HG03103 (cell line): ENCODE data around the gene PCBP3.
"Not testable (repeated sequence)": the region's sequence is repeated elsewhere in the genome, so short reads cannot be mapped to it uniquely, and the experiment has no call there.

Source experiments
- ATAC-seq: cut with Tn5 transposase; IDR thresholded peaks from one replicate; pipeline ENCODE4 v1.9.1; 2021; ENCODE audit warnings: low read depth; ENCODE audit not compliant: unreplicated experiment

The PCBP3 gene

DNA sequence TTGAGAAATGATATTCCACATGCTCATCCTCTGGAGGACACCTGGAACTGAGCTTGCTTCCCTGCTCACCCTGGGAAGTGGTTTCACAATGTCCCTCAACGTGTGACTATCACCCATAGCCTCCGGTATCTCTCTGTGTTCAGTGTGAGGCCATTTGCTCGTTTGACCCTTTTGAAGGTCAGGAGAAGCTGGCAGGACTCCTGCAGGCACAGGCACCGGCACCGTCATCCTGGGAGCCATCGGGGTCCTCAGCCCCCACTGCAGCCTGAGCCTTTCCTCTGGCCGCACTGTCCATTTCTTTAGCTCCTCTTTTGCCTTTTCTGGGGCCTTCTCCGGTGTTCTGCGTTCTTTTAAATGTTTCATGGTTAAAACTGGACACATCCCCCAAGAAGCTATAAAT is 178.5 kb downstream of the PCBP3 start:
- ATAC-seq = no peak

DNA sequence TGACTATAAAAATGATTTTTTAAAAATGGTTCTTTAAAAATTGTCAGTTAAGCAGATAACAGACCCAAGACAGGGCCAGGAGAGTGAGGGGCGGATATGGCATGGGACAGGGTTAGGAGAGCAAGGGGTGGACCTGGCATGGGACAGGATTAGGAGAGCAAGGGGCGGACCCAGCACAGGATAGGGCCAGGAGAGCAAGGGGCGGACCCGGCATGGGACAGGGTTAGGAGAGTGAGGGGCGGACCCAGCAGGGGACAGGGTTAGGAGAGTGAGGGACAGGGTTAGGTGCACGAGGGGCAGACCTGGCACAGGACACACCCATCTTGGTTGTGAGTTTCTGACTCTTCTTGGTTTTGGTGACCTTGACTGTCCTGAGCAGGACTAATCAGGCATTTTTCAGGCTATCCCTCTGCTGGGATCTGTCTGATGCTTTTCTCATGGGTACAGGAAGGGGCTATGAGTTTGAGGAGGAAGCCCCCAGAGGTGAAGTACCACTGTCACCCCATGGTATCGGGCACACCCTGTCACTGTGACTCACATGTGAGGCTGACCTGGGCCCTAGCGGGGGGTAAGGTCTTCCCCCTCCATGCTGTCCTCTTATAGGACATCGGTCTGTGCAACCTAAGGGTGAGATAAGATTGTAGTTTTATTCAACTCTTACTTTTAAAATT is 179.0 kb downstream of the PCBP3 start:
- ATAC-seq = no peak

DNA sequence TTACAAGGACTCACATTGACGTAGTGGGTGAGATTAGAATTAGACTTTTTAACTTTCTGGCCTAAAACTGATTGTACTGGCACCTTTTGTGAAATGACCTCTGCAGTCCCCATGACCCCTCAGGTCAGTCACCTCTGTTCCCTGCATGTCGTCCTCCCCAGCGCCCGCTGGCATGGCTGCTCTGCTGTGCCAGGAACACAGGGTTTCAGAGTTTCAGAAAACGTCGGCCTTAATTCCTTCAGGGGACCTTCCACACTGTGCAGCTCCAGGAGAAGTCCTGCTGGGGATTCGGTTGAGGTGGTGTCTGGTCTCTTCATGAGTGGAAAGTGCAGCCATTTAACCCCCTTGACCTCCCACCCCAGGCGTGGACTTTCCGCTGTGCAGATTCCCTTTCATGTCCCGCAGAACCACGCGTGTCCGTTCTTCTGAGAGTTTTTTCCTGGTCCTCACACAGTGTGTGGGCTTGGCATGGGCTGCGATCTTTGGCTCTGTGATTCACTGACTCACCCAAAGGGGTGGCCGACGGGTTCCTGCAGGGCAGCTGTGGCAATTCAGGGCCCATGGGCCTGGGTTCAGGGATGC is 179.7 kb downstream of the PCBP3 start:
- ATAC-seq = no peak

DNA sequence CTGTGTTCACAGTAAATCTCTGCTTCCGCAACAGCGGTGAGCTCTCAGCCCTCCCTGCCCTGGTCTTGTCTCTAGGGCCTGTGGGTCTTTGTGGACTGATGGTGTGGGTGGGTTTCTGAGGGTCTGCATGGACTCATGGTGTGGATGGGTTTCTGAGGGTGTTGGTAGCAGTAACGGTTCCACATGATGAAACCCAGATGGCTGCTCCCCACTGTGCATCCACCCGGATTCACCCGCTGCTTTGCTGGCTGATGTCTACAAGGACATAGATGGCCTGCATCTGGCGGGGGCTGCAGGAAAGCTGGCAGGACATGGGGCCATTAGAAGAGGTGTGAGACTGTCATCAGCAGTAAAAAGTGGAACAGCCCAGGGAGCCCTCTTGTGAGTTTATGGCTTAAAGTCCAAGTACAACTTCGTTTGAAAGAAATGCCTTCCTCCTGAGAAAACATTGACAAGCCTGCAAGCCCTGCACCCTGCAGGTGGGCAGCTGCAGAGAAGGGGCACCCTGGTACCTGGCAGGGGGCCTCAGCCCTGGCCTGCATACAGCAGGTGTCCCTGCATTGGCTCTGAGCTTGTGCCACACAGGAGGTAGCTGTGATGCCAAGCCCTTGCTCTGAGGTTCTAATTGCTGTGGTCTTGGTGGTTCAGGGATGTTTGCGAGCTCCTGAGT is 181.2 kb downstream of the PCBP3 start:
- ATAC-seq = no peak

DNA sequence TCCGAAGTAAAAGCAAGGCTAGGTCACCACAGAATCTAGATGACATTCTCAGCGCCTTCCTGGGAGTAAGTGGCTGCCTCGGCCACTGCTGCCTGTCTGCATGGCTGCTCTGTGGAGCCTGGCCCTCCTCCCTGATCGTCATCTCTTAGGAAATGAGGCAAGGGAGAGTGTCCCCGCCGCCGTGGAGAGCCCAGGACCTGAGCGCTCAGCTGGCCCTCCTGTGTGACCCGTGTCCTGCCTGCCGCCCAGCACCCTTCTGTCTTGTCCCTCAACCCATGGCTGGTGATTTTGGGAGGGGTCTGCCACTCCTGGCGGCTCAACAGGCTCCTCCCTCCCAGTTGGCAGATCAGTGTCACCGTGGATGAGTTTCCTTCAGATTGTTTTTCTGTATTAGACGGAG is 181.7 kb downstream of the PCBP3 start:
- ATAC-seq = no peak

DNA sequence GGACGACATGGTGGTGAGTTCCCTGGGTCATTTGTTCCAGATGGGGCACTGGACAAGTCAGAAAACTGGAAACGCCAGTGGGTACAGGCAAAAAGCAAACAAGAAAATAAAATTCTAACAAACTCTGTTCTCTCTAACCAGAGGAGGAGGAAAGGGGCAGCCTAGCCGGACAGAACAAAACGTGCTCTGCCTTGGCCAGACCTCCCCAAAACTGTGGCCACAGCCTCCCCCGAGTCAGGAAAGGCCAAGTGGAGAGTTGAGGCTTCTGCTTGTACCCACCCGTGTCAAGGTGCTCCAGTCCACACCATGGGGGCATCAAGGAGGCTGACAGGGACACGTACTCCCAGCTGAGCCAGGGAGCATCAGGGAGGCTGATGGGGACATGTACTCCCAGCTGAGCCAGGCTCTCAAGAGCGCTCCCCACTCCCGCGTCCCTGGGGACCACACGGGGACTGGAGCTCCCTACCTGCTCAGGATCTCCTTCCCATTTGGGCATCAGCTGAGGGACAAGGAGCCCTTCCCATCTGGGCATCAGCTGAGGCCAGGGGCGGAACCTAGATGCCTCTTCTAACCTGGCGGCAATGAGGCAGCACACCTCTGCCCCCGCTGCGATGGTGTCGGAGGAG is 183.3 kb downstream of the PCBP3 start:
- ATAC-seq = no peak

DNA sequence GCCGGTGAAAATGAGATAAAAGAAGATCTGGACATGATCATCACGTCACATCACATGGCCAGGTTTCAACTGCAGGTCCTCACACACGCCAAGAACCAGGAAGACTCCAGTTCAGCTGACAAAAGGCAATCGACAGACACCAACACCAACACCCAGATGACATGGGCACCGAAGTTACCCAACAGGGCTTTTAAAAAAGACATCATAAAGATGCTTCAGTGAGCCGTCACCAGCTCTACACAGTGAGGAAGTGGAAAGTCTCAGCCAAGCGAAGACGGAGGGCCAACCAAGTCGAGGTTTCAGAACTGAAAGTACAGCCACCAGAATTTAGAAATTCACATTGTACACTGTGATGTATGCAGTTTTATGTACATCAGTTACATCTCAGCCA is 183.8 kb downstream of the PCBP3 start:
- ATAC-seq = no peak

DNA sequence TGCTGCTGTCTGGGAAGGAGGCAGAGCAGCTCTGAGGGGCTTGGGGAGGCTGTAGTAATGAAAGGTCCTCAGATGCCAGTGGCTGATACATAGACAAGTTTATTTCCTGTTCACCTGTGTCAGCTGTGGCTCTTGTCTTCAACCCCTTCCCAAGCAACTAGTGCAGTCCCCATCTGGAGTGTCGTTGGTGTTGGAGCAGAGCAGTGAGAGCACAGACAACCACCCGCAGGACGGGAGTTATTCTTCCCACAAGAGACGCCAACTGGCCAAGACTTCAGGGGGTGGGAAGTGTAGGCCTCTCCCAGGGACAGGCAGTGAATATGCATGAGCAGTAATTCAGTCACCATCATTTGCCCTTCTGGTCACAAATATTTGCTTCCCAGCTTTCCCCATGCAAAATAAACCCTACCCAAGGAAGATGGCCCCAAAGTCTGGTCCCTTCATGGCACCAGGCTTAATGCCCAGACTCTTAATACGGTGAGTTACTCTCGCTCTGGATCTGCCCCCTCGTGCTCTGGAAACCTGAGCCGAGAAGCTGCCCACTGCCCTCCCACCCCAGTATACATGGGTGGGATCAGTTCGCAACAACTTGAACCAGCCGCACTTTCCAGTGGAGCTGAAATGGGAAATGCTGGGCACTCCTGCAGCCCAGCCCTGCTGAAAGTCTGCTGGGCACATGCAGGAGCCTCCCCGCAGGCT is 184.5 kb downstream of the PCBP3 start:
- ATAC-seq = no peak

DNA sequence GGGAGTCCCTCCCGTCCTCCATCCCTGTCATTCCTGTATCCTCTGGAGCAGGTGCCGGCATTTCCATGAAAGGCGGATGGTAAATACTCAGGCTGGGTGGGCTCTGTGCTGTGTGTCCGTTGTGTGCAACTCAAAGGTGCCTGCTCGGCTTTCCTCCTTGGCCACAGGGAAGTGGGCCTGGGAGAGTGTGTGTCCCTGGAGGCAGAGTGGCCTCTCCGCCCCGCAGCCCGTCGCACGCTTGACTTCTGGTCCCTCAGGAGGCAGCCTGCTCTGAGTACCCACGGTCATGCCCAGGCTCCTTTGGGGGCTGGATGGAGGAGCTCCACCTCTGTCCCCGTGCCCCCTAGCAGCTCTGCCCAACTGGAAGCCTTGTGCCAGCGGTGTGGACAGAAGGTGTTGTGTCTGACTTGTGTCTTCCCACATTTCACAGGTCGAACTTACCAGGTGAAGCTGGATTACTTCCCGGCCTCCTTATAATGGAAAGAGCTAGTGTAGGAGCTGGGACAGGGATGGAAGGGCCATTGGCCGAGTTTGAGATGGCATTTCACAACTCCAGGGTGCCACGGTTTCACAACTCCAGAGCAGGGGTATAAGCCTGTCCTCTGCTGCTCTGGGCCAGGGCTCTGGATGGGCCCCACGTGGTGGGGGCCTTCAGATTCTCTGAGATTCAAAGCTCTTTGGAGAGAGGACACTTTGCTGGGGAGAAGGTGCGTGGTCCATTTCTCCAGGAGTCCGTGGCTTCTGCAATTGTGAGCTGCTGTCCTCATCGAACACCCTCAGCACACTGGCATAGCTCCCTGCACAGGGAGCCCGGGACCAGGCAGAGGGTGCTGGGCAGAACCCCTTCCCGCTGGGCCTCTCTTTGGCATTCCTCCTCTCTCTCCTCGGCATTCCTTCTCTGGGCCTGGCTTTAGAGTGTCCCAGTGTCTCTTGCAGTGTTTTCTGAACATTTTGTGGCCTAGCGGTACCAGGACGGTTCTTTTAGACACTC is 185.3 kb downstream of the PCBP3 start:
- ATAC-seq = no peak

DNA sequence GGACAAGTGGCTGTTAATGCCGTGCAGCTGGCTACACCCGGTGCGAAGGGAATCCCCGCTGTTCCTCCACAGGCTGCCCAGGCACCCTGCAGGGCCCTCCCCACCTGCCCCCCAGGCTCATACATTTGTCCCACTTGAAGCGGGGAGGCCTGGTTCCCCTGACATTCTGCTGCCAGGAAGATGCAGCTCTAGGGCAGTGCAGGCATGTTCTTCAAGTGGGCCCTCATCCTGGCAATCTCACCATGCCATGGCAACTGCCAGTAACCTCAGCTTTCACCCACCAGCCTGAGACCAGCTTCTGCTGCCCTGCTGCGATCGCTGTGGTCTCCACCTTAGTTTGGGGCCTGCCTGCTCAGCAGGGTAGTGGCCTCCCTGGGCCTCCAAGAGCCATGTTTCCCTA is 186.1 kb downstream of the PCBP3 start:
- ATAC-seq = no peak

DNA sequence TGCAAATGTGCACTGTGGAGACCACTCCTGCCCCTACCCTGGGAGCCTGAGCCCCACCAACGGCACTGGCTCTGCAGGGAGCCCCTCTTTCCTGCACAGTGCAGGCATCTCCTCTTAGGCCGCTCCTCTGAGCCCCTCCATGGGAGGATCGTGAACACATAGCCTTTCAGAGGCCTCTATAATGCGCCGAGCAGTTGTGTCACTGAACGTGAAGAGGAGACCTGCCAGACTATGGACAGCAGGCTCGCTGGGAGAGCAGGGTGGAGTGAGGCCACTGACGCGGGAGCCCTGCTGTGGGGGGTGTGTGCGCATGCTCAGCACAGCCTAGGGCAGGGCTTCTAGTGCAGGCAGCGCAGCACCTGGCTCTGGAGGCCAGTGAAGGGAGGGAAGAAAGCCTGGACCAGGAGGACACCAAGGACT is 186.7 kb downstream of the PCBP3 start:
- ATAC-seq = no peak

DNA sequence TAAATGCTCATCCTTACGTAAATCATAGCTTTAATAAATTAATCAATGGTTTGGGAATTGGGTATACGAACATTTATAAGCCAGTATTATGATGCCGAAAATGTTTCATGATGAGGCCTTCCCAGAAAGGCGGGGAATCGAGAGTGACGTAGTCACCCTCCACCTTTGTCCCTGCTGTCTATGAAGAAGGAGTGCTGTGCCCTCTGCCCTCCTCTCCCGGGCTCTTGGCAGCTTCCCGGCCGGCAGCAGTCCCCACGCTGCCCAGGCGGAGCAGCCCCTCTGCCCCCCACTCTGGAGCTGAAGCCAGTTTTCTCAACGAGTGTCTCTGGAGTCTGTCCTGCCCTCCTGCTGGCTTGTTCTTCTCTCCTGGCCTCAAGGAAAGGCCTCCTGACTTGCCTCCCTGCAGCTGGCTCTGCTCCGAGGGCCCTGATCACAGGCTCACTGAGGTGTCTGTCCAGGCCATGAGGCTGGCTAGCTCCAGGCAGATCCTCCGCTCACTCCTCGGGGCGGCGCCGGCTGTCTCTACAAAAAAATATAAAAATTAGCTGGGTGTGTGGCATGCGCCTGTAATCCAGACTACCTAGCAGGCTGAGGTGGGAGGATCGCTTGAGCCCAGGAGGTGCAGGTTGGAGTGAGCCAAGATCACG is 187.3 kb downstream of the PCBP3 start:
- no peak for ATAC-seq

DNA sequence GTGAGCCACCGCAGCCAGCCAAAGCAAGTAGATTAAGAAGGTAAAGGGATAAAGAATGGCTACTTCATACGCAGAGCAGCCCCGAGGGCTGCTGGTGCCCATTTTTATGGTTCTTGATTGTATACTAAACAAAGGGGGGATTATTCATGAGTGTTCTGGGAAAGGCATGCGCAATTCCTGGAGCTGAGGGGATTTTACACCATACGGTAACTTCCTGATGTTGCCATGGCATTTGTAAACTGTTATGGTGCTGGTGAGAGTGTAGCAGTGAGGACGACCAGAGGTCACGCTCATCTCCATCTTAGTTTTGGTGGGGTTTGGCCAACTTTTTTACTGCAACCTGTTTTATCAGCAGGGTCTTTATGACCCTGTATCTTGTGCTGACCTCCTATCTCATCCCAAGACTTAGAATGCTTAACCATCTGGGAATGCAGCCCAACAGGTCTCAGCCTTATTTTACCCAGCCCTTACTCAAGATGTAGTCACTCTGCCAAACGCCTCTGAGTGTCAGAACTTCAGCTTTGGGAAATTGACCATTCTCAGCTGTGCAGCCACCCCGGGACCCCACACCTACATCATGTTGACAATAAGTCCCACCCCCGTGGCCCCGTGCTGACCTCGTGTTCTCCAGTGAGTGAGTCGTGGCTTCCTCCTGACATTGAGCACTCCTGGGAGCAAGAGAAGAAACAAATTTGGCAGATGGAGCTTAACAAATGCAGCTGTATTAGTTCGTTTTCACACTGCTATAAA is 188.6 kb downstream of the PCBP3 start:
- ATAC-seq = no peak

DNA sequence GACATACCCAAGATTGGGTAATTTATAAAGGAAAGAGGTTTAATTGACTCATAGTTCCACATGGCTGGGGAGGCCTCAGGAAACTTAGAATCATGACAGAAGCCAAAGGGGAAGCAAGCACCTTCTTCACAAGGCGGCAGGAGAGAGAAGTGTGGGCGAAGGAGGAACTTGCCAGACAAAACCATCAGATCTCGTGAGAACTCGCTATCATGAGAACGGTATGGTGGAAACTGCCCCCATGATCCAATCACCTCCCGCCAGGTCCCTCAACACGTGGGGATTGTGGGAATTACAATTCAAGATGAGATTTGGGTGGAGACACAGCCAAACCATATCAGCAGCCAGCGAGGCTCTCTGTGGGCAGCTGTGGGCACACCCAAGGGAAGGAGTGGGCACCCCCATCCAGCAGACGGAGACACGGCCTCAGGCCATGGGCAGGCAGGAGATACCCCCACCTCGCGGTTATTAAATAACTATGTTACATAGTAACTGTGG is 189.3 kb downstream of the PCBP3 start:
- not testable (repeated sequence) for ATAC-seq

DNA sequence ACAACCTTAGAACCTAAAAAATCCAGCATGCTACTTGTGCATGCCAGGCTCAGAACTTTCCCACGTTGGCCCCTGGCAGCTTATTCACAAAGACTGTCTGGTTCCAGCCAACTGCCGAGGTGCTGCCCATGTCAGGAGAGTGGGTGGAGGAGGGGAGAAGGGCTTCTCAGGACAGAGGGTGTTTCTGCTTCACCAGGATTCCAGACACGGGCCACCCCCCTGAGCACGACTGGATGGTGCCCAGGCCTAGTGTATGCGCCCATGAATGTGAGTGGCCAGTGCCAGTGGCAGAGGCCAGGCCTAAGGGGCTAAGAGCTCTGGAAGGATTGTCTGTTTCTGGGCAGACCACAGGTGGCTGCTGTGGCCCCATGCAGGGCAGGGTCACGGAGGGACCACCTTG is 189.9 kb downstream of the PCBP3 start:
- no peak for ATAC-seq

DNA sequence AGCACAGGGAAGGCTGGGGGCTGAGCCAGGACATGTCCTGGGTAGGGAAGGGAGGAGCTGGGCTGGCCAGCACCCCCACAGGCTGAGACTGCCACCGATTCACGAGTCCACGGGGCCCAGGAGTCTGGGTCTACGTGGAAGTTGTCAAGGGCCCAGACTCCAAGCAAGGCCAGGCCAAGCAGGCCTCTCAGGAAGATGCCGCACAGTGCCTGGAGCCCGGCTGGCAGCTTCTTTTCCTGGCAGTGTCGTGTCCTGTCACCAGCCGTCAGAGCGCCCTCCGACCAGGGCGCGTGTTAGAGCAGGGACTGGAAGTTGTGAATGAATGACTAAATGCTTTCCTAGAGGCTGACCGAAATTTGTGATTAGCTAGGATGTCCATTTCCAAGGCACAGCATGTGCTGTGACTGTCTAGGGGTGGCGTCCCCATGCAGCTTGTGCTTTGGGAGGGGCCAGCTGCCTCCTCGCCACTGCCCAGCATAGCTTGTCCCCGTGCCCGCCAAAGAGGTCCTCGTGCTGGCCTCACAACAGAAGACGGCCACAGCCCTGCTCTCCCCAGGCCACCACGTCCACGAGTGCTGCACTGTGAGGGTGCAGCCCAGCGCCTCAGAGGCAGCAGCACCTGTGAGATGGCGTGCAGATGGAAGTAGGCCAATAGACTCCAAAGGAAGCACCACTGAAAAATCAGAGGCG is 190.6 kb downstream of the PCBP3 start:
- ATAC-seq = no peak

DNA sequence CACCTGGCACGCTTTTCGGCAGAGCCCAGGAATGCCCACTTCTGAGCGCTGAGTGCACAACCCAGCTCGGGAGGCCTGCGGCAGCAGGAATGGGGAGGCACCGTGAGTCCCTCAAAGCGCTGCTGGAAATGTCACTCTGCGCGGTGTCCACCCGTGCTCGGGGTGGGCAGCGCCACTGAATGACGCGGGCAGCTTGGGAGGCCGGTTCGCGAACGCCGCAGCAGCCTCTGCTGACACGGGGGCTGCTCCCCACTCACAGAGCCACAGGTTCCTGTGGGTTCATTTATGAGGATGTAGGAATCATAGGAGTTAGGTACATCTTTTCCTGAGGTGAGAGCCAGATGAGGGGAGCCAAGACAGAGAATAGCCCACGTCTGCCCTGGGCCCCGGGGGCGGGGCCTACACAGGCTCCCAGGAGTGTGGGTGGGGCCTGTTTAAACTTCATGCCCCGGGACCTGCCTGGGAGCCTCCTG is 191.3 kb downstream of the PCBP3 start:
- no peak for ATAC-seq
